HG03196 (cell line): ENCODE results near the gene CASZ1.

ENCODE experiments used
- ATAC-seq: cut with Tn5 transposase; IDR thresholded peaks from one replicate; pipeline ENCODE4 v1.9.1; 2021; ENCODE audit not compliant: unreplicated experiment

Gene CASZ1

GRCh38 chr1:10755970-10756521 lies 40.4 kb downstream of the CASZ1 start:
- no peak for ATAC-seq

- ATAC-seq, result no peak
Measured at GRCh38 chr1:10754568-10755329, 41.7 kb downstream of the CASZ1 start.

GRCh38 chr1:10753299-10753698 lies 43.1 kb downstream of the CASZ1 start:
- ATAC-seq, result no peak

- no peak for ATAC-seq
Measured at GRCh38 chr1:10751561-10752085, 44.8 kb downstream of the CASZ1 start.

GRCh38 chr1:10751160-10751559 lies 45.3 kb downstream of the CASZ1 start:
- no peak for ATAC-seq

- no peak for ATAC-seq
Measured at GRCh38 chr1:10745886-10746455, 50.5 kb downstream of the CASZ1 start.

GRCh38 chr1:10745383-10745782 lies 51.1 kb downstream of the CASZ1 start:
- ATAC-seq, result no peak

GRCh38 chr1:10744654-10745238 lies 51.7 kb downstream of the CASZ1 start:
- ATAC-seq, result no peak

GRCh38 chr1:10744029-10744428 lies 52.4 kb downstream of the CASZ1 start:
- no peak for ATAC-seq

- no peak for ATAC-seq
Measured at GRCh38 chr1:10741696-10742095, 54.8 kb downstream of the CASZ1 start.

GRCh38 chr1:10740123-10740522 lies 56.3 kb downstream of the CASZ1 start:
- no peak for ATAC-seq

- ATAC-seq, result no peak
Measured at GRCh38 chr1:10739589-10739988, 56.9 kb downstream of the CASZ1 start.

GRCh38 chr1:10738061-10739058 lies 58.1 kb downstream of the CASZ1 start:
- no peak for ATAC-seq

GRCh38 chr1:10737651-10738050 lies 58.8 kb downstream of the CASZ1 start:
- no peak for ATAC-seq

GRCh38 chr1:10736634-10737586 lies 59.5 kb downstream of the CASZ1 start:
- no peak for ATAC-seq

GRCh38 chr1:10735563-10736305 lies 60.7 kb downstream of the CASZ1 start:
- ATAC-seq, result no peak

- no peak for ATAC-seq
Measured at GRCh38 chr1:10734962-10735544, 61.4 kb downstream of the CASZ1 start.

GRCh38 chr1:10734375-10734774 lies 62.1 kb downstream of the CASZ1 start:
- no peak for ATAC-seq
